COLO668 (cell line): Measurements from ENCODE around the gene CELF4.

ENCODE experiments used
- DNase-seq: peaks from one replicate; lab custom pipeline; 2025; ENCODE audit not compliant: unreplicated experiment; lab: John Stamatoyannopoulos, UW

CELF4 gene

DNA sequence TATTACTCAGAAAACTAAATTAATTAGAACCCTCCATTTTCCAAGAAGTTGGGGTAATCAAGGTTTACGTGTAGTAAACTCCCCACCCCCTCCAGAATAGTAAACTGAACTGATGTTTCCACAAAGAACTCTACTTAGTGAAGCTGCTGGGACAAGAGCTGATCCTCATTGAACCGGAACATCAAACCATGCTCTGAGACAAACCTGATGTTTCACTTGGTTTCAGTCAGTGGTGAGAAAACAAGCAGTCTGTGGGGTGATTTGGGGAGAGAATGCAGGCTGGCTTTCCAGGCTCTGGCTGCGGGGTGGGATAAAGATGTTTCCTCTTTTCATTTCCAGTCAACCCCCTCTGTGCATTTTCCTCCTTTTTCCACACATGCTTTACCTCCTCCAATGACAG is 38.2 kb downstream of the CELF4 start:
- DNase-seq, result no peak

DNA sequence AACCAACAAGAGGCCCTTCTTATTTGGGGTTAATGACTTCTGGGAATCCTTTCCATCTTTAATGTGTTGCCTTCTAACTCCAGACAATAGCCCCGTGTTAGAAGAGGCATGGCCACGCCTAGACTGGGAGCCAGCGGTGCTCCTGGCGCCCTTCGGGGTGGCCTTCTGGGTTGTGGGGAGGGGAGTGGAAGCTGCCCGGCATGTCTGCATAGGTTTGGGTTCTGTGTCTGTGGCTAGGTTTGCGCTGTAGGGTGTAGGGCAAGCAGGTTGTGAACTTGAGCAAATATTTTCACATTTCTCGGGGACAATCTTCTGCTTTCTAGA is 40.4 kb downstream of the CELF4 start:
- no peak for DNase-seq

DNA sequence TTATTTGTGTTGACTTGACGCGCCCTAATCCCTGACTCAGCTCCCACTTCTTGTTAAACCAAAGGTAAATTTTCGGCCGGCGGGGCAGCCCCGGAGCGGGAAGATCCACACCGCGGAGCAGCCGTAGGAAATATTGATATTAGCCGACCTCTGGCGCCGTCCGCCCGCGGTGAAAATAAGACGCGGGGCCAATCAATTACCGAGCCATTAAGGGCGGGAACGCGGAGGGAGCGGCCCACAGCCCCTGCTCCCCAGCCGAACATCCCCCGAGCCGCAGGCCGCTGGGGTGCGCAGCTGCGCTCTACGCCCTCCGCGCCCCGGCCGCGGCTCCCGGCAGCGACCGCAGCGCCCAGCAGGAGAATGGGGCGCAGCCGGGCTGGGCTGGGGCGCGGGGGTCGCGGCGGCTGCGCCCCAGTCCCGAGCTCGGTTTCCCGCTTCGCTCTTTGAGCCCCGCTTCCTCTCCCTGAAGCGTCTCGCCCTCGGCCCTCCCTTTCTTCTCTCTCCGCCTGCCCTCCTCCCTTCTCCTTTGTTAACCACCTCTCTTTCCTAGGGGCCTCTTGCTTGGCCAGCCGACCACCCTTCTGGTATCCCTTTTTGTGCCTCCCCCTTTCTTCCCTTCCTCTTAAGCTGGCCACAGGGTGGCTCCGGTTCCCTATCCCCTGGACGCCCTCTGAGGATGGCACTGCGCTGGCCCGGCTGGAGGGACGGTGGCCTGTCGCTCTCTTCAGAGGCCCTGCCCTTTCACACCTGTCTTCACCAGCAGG is 40.9 kb downstream of the CELF4 start:
- no peak for DNase-seq

DNA sequence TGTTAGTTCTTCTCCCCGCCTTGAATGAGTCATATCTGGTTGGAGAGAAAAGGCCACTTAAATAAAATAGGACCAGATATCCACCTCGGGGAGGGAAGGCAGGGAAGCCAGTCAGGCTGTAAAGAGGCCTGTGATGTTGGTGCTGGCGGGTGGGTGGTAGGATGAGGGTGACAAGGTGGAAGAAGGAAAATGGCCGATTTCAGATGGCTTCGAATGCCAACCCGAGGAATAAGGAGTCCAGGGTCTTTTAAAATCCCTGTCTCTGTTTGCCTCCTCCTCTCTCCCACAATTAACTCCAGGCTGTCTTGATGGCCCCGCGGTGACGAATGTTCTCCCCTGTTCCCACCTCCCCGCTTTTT is 41.5 kb downstream of the CELF4 start:
- no peak for DNase-seq

DNA sequence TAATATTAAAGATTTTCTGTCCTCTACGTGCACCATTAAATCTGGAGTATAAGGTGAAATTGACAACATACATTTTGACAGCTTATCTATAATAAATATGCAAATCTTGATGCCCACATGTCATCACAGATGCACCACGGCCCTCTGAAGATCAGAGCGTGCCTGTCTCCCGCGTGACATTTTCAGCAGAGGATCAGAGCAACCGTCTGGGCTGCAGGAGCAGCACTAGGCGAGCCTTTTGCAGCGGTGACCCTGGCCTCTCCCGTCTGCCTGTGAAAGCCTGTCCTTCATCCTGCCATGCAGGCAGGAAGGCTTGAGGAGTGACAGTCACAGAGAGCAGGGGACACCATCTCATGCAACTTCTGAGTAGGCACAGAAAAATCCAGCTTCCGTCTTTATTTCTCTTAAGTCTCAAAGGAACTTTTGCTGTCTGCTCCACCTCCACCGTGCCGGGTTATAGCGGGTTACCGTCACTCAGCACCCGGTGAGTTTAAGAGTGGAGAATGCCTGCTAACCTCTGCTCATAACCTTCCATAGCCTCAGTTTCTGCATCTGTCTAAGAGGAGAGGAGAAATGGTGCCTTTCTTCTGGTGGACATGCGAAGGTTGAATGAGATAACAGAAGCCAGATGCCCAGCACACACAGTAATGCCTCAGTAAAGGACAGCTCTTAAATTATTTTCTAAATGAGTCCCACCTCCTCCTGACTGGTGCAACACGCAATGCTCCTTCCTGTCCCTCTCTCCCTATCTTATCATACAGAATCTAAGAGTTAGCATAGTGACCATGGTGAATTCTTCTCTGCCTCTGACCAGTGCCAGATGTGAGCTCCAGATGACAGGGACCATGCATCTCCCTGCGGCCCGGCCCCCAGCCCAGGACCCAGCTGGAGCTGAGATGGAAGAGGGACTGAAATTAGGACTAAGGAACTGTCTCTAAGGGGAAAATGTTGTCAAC is 43.8 kb downstream of the CELF4 start:
- no peak for DNase-seq

DNA sequence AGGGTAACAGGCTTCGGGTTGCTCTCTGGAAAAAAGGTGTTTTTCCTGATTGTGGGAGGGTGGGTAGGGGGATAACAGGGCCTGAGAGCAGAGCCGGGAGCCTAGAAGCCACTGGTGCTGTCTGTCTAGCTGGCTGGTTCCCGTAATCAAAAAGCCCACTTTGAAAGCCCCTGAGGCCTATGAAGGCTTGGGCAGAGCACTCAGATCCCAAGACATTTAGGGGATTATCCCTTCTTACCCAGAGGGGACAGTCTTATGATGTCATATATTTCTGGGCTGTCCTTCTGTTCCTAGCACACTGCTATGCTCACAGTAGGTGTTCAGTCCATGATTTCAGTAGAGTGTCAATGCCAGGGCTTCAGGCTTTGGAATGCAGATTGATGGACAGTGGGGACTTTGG is 45.1 kb downstream of the CELF4 start:
- no peak for DNase-seq

DNA sequence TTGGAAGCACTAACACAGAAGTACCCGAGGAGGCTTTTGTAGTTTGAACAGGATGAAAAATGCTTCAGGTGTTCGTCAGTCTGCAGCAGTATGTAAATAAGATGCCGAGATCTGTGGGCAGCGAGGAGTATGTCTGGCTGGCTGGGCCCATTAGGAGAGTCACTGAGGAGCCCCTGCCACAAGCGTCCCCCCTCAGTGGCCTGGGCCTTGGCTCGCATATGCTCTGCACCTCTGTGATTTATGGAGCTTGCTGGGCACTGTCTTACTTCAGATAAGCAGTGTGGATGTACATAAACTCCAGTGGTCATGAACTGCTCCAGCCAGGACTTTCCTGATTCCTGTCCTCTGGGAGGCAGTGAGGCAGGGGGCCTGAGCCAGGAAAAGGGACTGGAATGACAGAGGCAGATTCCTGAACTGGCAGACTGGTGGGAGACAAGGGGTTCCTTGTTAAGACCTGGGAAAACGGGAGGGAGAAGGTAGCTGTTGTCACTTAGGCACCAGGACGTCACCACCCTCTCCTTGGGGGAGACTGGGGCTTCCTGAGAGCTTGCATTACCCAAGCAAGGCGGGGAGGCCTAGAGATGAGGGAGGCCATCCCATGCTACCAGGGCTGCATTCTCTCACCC is 46.0 kb downstream of the CELF4 start:
- DNase-seq, result no peak

DNA sequence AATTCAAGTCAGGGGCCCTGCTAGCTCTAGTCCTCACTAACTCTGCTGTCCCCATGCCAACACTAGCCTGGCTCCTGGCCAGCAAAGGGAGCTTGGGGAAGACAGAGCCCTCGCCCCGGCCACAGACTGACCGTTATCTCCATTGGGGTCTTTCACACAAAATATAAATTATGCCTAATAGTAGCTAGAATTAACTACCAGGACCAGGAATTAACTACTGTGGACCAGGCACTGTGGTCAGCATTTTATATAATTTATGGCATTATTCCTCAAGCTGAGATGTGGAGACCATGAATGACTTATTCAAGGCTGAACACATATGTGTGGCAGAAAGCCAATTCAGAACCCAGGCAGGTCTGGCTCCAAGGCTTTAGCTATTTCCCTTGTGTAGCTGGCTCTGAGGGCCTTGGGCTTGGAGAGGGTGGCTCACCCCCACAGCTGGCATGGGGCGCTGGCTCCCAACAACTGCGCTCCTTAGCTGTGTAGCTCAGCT is 49.2 kb downstream of the CELF4 start:
- DNase-seq, result no peak

DNA sequence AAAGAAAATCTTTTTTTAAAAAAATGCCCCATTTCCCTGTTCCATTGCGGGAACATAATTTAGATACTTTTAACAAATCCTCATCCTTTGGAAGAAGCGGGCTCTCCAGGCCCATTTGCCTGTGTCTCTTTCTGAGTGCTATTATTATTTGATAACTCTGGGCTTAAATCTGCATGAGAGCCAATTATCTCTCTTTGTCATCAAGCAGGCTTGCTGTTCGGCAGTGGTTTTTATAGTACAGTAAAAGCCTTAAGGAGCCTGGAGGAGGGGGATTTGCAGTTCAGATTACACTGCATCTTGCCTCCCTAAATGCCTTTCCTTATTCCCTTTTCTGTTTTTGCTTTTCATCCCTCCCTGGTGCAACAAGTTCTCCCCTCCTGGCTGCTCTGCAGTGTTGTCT is 50.6 kb downstream of the CELF4 start:
- no peak for DNase-seq

DNA sequence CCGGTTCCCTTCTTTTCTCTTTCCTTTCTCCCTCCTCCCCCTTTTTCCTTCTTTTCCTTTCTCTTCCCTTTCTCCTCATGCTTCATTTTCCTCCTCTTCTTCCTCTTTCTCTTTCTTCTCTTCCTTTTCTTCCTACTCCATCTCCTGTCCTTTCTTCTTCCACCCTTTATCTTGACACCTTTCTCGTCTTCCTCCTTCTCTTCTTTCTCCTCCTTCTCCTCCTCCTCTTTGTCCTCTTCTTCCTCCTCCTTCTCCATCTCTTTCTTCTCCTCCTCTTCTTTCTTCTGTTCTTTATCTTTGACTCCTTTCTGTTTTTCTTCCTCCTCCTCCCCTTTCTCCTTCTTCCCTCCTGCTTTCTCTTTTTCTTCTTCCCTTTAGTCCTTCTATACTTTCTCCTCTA is 53.2 kb downstream of the CELF4 start:
- no peak for DNase-seq

DNA sequence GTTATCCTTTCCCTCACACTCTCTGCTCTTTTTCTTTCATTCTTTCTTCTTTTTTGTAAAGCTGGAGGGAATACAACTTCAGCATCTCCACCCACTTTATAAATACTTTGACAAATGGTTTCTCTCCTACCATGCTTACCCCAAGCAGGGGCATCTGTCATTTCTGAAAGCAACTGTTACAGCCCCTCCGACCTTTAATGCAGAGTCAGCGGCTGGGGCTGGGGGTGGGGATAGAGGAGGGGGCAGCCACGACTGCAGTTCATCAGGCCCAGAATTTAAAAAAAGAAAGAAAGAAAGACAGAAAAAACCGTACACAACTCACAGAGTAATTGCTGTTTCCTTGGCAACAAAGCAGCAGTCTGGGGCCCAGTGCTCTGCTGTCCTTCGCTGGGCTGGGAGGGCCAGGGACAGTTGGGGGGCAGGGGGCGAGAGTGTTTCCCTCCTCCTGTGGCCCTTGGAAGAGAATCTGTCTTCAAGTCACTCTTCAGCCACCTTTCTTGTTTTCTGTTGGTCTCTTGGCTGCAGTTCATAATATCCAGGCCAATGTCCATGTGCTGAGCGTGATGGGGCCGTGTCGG is 53.8 kb downstream of the CELF4 start:
- DNase-seq, result no peak

DNA sequence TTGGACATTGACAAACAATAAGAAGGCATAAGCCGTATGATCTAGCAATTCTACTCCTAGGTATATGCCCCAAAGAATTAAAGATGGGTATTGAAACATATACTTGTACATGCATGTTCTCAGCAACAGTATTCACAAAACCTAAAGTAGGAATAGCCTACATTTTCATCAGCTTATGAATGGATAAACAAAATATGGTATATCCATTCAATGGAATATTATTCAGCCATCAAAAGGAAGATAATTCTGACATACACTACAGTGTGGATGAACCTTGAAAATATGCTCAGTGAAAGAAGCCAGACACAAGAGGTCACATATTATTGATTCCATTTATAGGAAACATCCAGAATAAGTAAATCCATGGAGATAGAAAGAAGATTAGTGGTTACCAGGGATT is 56.0 kb downstream of the CELF4 start:
- DNase-seq, result no peak

DNA sequence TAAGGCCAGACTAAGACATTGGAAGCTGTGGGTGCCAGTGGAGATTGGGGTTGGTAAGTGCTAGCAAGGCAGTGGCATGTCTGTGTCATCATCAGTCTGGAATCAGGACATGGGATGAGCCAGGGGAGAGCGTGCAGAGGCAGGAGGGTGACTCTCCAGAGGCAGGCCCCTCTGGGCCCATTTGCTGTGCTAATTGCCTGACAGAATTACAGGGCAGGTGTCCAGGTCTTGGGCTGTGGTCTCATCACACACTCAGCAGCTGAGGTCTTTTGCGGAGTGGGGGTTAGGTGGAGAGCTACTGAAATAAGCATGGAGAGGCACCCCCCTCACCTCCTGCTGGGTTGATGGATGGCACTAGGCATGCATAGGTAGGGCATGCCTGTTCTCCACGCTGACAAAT is 57.4 kb downstream of the CELF4 start:
- DNase-seq, result peak; percentile 85

DNA sequence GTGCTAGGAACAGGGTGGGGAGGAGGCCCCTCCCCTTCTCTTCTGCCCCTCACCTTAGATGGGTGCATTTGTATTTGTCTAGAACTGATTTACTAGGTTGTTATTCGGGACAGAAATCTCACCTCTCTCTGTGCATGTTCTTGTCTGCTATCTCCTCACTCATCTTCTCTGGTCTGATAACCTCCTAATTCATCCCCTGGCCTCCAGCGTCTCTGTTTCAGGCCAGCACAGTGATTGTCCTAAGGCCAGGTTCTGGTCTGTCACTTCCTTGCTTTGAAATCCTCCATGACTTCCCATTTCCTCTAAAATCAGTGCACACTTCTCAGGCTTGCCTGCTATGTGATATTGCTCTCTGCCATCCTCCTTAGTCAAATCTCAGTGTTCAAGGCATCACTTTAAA is 58.4 kb downstream of the CELF4 start:
- no peak for DNase-seq

DNA sequence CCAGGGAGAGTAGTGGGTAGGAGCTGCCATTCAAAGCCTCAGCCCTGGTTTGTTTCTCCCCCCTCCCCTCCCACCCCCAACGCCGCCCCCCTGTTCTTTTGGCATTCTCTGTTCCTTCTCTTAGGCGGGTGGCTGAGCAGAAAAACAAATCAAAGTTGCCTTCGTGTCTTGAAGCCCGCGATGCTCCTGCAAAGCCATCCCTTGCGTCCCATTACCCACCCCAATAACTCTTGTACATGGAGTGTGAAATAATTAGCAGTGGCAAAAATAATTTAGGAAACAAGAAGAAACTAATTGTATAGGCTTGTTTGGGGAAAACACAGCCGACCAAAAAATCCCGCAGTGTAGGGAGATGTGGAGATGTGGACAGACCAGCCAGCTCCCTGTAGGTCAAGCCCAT is 59.6 kb downstream of the CELF4 start:
- DNase-seq, result no peak

DNA sequence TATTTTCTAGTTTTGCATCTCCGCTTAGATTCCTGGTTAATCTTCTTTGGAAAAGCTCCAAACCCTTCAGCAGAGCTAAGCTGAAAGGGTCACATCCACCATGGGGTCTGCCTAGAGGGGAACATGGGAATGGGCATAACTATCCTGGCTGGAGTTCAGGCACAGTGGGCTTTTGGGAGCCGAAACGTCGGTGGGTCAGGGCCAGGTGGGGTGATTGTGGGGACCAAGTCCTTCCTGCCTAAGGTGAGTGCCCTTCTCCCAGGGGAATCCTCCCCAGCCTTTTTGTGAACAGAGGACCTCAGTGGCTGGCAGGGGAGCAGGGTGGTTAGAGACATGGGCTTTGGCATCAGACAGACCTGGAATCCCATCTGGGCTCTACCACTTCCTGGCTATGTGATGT is 60.3 kb downstream of the CELF4 start:
- no peak for DNase-seq

DNA sequence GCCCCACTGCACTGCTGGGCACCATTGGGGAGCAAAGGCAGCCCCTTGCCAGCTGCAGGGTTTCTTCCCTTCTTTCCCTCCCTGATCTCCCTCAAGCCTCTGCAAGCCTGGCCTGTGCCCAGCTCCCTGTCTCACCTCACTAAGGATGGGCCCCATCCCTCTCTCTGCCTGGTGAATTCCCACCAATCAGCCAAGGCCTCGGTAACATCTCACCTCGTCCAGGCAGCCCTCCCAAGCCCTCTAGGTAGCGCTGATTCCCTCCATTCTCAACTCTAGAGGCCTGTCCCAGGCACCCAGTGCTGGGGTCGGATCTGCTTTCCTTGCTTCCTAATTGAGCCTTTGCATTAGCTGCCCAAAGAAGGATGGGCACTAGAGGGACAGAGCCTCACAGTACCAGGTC is 63.0 kb downstream of the CELF4 start:
- DNase-seq, result no peak

DNA sequence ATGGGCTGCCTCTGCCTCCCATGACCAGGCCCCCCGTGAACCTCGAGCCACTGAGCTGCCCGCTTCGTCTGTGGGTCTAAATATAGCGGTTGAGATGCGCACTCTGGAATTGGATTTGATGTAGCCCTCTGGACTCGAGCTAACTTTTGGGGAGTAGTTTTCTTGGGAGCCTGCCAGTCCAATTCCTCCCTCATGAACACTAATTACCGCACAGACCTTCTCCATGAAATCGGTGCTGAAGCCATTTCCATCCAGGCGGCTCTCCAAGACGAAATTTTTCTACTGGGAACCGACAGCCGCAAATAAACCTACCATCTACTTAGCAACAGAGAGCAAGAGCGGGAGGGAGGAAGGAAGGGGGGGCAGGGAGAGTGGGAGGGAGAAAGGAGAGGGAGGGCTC is 63.6 kb downstream of the CELF4 start:
- no peak for DNase-seq

DNA sequence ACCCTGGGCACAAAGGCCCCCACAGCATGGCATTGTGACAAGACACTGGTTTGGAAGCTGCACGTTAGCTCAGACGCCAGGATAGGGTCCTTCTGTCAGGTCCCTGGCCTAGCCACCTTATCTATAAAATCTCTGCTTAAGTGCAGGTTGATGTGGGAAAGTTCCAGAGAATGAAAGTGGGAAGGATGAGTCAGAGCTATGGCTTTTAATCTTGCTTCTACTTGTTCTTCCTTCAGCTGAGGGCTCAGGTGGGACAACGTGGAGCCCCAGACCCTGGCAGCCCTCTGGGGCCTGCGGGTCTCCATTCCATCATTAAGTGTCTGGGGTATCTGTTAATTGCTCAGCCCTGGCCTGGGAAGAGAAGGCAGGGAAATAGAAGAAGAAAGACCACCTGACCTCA is 64.5 kb downstream of the CELF4 start:
- no peak for DNase-seq

DNA sequence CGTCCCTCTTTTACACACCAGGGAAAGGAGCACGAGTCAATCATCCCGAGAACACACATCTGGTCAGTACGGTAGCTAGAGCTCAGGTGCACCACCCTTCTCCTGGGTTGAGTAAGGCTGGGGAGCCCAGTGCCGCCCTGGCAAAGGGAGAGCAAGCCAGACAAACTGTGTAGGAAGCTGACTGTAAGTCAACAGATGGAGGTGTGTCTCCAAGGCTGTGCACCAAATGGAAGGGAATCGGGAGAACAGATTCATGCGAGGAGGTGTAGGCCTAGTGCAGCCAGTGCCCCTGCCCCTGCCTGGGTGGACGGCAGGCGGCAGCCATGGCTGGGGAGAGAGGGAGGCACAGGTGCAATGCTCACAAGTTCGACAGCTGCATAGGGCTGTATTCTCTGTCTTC is 65.7 kb downstream of the CELF4 start:
- no peak for DNase-seq

DNA sequence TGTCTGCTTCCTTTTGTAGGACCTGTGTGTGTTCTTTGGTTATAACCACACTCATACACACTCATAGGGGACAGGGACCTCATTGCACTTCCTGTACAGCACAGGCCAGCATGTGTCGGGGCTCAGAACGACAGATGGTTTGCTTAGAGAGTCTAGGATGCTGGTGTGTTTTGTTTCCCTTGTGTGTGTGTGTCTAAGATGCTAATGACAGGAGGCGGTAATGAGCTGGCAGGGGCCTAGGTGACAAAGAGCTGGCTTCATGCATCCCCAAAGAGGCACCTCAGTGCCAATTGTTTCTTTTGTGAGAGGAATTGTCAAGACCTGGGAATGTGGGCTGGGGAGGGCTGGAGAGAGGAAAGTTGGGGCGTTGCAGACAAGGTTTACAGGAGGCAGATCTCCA is 66.6 kb downstream of the CELF4 start:
- peak; percentile 75 for DNase-seq
